Neural progenitor cell (in vitro differentiated cells): ENCODE data around the gene S100A7A. TPM values are rescaled to one million over a fixed set of nuclear protein-coding genes. Genes with fewer than 3 reads are reported as not detected.

Experiments
- DNase-seq: peaks from one replicate; pipeline ENCODE4 v3.0.0-alpha.2; 2016; ENCODE audit warnings: low spot score
- H2AFZ ChIP-seq: fragments of 200-600 bp; sonication (generic); replicated peaks from 2 replicates; pipeline ENCODE4 v1.6.1; 2016; ENCODE audit warnings: antibody characterized with exemption
- H3F3A ChIP-seq: fragments of 200-600 bp; sonication (generic); 2 replicates; pipeline ENCODE4 v1.6.1; 2016; ENCODE audit warnings: antibody characterized with exemption, low read depth
- H3K27ac ChIP-seq: fragments of 200-600 bp; sonication (generic); 2 replicates; pipeline ENCODE4 v1.5.1; 2016; ENCODE audit warnings: mild to moderate bottlenecking
- H3K27me3 ChIP-seq: fragments of 200-600 bp; sonication (generic); 2 replicates; pipeline ENCODE4 v1.6.1; 2016; ENCODE audit warnings: mild to moderate bottlenecking, moderate library complexity
- H3K36me3 ChIP-seq: fragments of 200-600 bp; sonication (generic); 2 replicates; pipeline ENCODE4 v1.5.1; 2016
- H3K4me1 ChIP-seq: fragments of 200-600 bp; sonication (generic); 2 replicates; pipeline ENCODE4 v1.6.1; 2016; ENCODE audit warnings: mixed run types
- H3K4me2 ChIP-seq: fragments of 200-600 bp; sonication (generic); 2 replicates; pipeline ENCODE4 v1.6.1; 2016
- H3K4me3 ChIP-seq: fragments of 200-600 bp; sonication (generic); 2 replicates; pipeline ENCODE4 v1.5.1; 2016
- H3K79me2 ChIP-seq: fragments of 200-600 bp; sonication (generic); 2 replicates; pipeline ENCODE4 v1.6.1; 2016; ENCODE audit warnings: low read depth
- H3K9ac ChIP-seq: fragments of 200-600 bp; sonication (generic); 2 replicates; pipeline ENCODE4 v1.6.1; 2016
- H3K9me3 ChIP-seq: fragments of 200-600 bp; sonication (generic); 2 replicates; pipeline ENCODE4 v1.5.1; 2016; ENCODE audit warnings: low read depth
- H4K20me1 ChIP-seq: fragments of 200-600 bp; sonication (generic); 2 replicates; pipeline ENCODE4 v1.6.1; 2016; ENCODE audit warnings: low read depth
- H3K27ac Mint-ChIP-seq: 3 replicates; pipeline ENCODE4 v1.8.0; 2021; ENCODE audit warnings: mixed read lengths
- H3K27me3 Mint-ChIP-seq: 2 replicates; pipeline ENCODE4 v1.8.0; 2022; ENCODE audit warnings: low read depth, mild to moderate bottlenecking, inconsistent platforms, moderate library complexity, mixed read lengths; ENCODE audit not compliant: insufficient read depth
- H3K36me3 Mint-ChIP-seq: 3 replicates; pipeline ENCODE4 v1.8.0; 2021; ENCODE audit warnings: mixed read lengths
- H3K4me1 Mint-ChIP-seq: 3 replicates; pipeline ENCODE4 v1.8.0; 2021; ENCODE audit warnings: mixed read lengths
- H3K4me3 Mint-ChIP-seq: 3 replicates; pipeline ENCODE4 v1.8.0; 2021; ENCODE audit warnings: mild to moderate bottlenecking, moderate library complexity, mixed read lengths
- H3K9me3 Mint-ChIP-seq: 3 replicates; pipeline ENCODE4 v1.8.0; 2020; ENCODE audit warnings: mixed read lengths
- EZH2 ChIP-seq: fragments of 200-600 bp; sonication (generic); IDR thresholded peaks from 2 replicates; pipeline ENCODE4 v1.6.1; 2017; ENCODE audit warnings: antibody characterized with exemption, mild to moderate bottlenecking, moderate library complexity
- EZH2phosphoT487 ChIP-seq: fragments of 200-600 bp; sonication (generic); IDR thresholded peaks from 2 replicates; pipeline ENCODE4 v1.6.1; 2017; ENCODE audit warnings: antibody characterized with exemption
- total RNA-seq: library from RNA; depleted of rRNA; stranded (reverse); fragments of >200 nt; gene quantifications from 2 replicates; pipeline ENCODE4 v1.2.3, GENCODE V29; 2015; ENCODE audit warnings: low replicate concordance
- TF ChIP-seq, protein P1 (sequence below): fragments of 200-600 bp; sonication (generic); IDR thresholded peaks from 2 replicates; pipeline ENCODE4 v1.5.1; 2017; ENCODE audit warnings: antibody characterized with exemption, mild to moderate bottlenecking

The S100A7A gene
- total RNA-seq, 1 donor from 2014 or later, result not detected

DNA sequence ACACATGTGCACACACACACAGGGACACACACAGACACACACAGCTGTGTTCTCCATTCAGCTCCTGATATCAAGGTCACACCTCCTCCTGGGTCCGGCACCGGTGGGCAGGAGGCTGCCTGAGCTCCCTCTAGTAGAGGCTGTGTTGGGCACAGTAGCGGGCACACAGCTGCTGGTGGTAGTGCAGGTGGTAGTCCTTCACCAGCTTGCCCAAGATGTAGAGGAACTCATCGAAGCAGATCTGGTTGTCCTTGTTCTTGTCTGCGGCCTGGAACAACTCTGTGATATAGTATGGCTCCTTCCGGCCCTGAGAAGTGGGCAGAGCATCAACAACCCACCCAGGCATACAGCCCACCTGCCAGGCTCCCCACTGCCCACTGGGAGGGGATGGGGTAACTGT is 19.9 kb upstream of the S100A7A start:
- H3K36me3 ChIP-seq, result no peaks in the 10 kb centered on the region
- H3K27me3 Mint-ChIP-seq, result peaks cover 10% of the 10 kb centered on the region
- TF ChIP-seq, protein P1, sequence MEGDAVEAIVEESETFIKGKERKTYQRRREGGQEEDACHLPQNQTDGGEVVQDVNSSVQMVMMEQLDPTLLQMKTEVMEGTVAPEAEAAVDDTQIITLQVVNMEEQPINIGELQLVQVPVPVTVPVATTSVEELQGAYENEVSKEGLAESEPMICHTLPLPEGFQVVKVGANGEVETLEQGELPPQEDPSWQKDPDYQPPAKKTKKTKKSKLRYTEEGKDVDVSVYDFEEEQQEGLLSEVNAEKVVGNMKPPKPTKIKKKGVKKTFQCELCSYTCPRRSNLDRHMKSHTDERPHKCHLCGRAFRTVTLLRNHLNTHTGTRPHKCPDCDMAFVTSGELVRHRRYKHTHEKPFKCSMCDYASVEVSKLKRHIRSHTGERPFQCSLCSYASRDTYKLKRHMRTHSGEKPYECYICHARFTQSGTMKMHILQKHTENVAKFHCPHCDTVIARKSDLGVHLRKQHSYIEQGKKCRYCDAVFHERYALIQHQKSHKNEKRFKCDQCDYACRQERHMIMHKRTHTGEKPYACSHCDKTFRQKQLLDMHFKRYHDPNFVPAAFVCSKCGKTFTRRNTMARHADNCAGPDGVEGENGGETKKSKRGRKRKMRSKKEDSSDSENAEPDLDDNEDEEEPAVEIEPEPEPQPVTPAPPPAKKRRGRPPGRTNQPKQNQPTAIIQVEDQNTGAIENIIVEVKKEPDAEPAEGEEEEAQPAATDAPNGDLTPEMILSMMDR, result no peak
- TF ChIP-seq EZH2, result no peak
- TF ChIP-seq EZH2phosphoT487, result no peak
- no peaks in the 10 kb centered on the region for H3K4me1 ChIP-seq
- H3K4me1 Mint-ChIP-seq, result no peaks in the 10 kb centered on the region
- H3F3A ChIP-seq, result no peaks in the 10 kb centered on the region
- no peak overlapping the region for H3K4me3 ChIP-seq
- H3K9ac ChIP-seq, result no peak overlapping the region
- H4K20me1 ChIP-seq, result no peaks in the 10 kb centered on the region
- no peaks in the 10 kb centered on the region for H3K36me3 Mint-ChIP-seq
- H3K27ac Mint-ChIP-seq, result no peak overlapping the region
- no peaks in the 10 kb centered on the region for H3K79me2 ChIP-seq
- no peaks in the 10 kb centered on the region for H3K9me3 ChIP-seq
- no peaks in the 10 kb centered on the region for H3K9me3 Mint-ChIP-seq
- no peak overlapping the region for H3K4me3 Mint-ChIP-seq
- no peak overlapping the region for H2AFZ ChIP-seq
- H3K27ac ChIP-seq, result no peak overlapping the region
- no peak for DNase-seq
- no peak overlapping the region for H3K4me2 ChIP-seq
- H3K27me3 ChIP-seq, result no peaks in the 10 kb centered on the region

DNA sequence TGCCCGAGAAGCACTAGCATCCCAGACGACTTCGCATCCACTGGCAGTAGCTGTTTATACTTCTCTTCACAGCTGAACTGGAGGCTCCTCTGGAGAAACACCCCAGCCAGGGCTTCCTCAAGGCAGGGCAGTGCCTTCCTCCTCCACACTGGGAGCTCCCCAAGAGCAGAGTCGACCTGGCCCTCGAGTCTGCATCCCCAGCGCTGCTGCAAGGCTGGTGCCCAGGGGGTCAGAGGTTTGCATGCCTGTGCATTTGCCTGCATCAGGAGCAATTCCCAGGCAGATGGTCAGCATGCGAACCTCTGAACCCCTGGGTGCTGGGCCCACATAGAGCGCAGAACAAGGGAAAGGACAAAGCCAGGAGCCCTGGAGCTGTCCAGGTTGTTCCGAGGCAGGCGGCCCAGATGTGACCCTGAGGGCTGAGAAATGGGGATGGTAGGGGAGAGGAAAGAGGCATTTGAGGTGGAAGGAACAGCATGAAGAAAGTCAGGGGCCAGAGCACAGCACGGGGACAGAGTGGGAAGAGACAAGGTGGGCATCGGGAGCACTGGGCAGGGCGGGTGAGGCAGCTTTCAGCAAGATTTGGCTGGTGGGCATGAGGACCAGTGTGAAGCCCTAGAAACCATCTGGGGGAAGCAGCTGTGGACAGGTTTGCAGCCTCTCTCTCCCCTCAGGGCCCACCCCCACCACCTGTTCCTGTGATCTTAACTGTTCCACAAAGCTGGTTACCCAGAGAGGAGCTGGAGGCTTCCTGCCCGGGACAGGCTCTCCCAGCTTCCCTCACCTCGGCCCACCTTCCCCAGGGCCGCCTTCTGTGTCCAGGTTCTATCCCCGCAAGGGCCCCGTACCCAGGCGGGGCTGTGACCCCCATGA is 19.0 kb upstream of the S100A7A start:
- TF ChIP-seq EZH2 (no peak), EZH2phosphoT487 (no peak)
- TF ChIP-seq, protein P1, result no peak
- H3K4me3 ChIP-seq, result no peak overlapping the region
- no peaks in the 10 kb centered on the region for H4K20me1 ChIP-seq
- H2AFZ ChIP-seq, result no peak overlapping the region
- H3K4me2 ChIP-seq, result no peak overlapping the region
- H3K36me3 ChIP-seq, result no peaks in the 10 kb centered on the region
- no peaks in the 10 kb centered on the region for H3K4me1 ChIP-seq
- Mint-ChIP-seq H3K4me1 (no peaks in the 10 kb centered on the region), H3K36me3 (no peaks in the 10 kb centered on the region), H3K4me3 (no peak overlapping the region), H3K27me3 (peaks cover 12% of the 10 kb centered on the region), H3K9me3 (no peaks in the 10 kb centered on the region), H3K27ac (no peak overlapping the region)
- DNase-seq, result no peak
- H3K9me3 ChIP-seq, result no peaks in the 10 kb centered on the region
- H3K27me3 ChIP-seq, result no peaks in the 10 kb centered on the region
- H3K9ac ChIP-seq, result no peak overlapping the region
- no peaks in the 10 kb centered on the region for H3F3A ChIP-seq
- no peaks in the 10 kb centered on the region for H3K79me2 ChIP-seq
- H3K27ac ChIP-seq, result no peak overlapping the region

DNA sequence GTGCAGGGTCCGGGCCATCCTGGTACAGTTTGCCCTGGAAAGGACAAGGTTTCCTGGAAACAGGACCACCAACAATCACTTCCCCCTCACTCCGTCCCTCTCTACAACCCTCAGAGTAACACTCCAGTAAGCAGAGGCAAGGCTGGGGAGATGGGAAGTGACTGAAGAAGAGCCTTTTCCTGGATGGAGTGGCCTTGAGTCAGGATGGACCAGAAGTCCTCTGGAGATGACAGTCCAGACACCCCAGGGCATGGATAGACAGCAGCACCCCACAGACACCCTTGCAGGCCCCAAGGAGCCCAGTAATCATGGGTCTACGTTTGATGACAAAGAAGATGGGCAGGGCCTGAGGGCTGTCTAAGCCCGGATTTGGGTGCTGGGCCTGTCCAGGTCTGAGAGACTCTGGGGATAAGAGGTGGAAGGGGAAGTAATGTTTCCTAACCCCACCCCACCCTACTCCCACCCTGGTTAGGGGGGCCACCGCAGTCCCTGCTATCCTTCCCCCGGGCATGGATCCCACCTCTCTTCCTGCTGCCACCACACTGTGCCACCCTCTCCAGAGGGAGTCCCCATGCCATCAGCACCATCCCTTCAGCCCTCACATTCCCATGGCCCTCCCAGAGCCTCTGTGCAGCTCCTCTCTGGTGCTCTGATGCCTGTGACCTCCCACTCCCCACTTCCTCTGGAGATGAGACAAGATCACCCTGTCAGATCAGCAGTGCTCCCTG is 18.2 kb upstream of the S100A7A start:
- Mint-ChIP-seq H3K4me1 (no peaks in the 10 kb centered on the region), H3K9me3 (no peaks in the 10 kb centered on the region), H3K27me3 (peaks cover 12% of the 10 kb centered on the region), H3K27ac (no peak overlapping the region), H3K36me3 (no peaks in the 10 kb centered on the region), H3K4me3 (no peak overlapping the region)
- no peak for DNase-seq
- H3K4me2 ChIP-seq, result no peak overlapping the region
- H3F3A ChIP-seq, result no peaks in the 10 kb centered on the region
- H3K27ac ChIP-seq, result no peak overlapping the region
- no peaks in the 10 kb centered on the region for H3K27me3 ChIP-seq
- no peaks in the 10 kb centered on the region for H3K4me1 ChIP-seq
- H3K9ac ChIP-seq, result no peak overlapping the region
- H3K36me3 ChIP-seq, result no peaks in the 10 kb centered on the region
- TF ChIP-seq EZH2phosphoT487 (no peak), EZH2 (no peak)
- TF ChIP-seq, protein P1, result no peak
- no peak overlapping the region for H2AFZ ChIP-seq
- H3K9me3 ChIP-seq, result no peaks in the 10 kb centered on the region
- H3K4me3 ChIP-seq, result no peak overlapping the region
- H4K20me1 ChIP-seq, result no peaks in the 10 kb centered on the region
- no peaks in the 10 kb centered on the region for H3K79me2 ChIP-seq
